Loucy (cell line): ENCODE data around the gene SIAH3.

Experiments used
- H2AFZ ChIP-seq: fragments of 200-600 bp; sonication (generic); 2 replicates; pipeline ENCODE4 v1.6.0; 2016; ENCODE audit warnings: antibody characterized with exemption, mild to moderate bottlenecking, low read length, moderate library complexity
- H3F3A ChIP-seq: fragments of 200-600 bp; 2 replicates; pipeline ENCODE4 v1.6.0; 2016; ENCODE audit warnings: antibody characterized with exemption, low read depth, mild to moderate bottlenecking
- H3K27me3 ChIP-seq: fragments of 200-600 bp; sonication (generic); 2 replicates; pipeline ENCODE4 v1.6.1; 2014; ENCODE audit warnings: low read length, mild to moderate bottlenecking; ENCODE audit not compliant: insufficient read depth, poor library complexity, severe bottlenecking
- H3K36me3 ChIP-seq: fragments of 200-600 bp; sonication (generic); 2 replicates; pipeline ENCODE4 v1.6.1; 2016; ENCODE audit warnings: low read length; ENCODE audit not compliant: insufficient read depth
- H3K4me1 ChIP-seq: fragments of 200-600 bp; sonication (generic); 2 replicates; pipeline ENCODE4 v1.5.1; 2014; ENCODE audit warnings: low read length, mild to moderate bottlenecking; ENCODE audit not compliant: insufficient read depth, poor library complexity, severe bottlenecking
- H3K4me2 ChIP-seq: fragments of 200-600 bp; sonication (generic); 2 replicates; pipeline ENCODE4 v1.6.0; 2014; ENCODE audit warnings: antibody characterized with exemption, low read length, low read depth, mild to moderate bottlenecking; ENCODE audit not compliant: poor library complexity, severe bottlenecking
- H3K4me3 ChIP-seq: fragments of 200-600 bp; sonication (generic); 2 replicates; pipeline ENCODE4 v1.5.1; 2014; ENCODE audit warnings: low read length, mild to moderate bottlenecking, mixed read lengths; ENCODE audit not compliant: poor library complexity, severe bottlenecking
- H3K79me2 ChIP-seq: fragments of 200-600 bp; sonication (generic); 2 replicates; pipeline ENCODE4 v1.6.1; 2014; ENCODE audit warnings: low read length; ENCODE audit not compliant: insufficient read depth
- H3K9ac ChIP-seq: fragments of 200-600 bp; sonication (generic); 2 replicates; pipeline ENCODE4 v1.6.0; 2014; ENCODE audit warnings: mild to moderate bottlenecking, low read depth, low read length, moderate library complexity; ENCODE audit not compliant: poor library complexity, severe bottlenecking
- H3K9me2 ChIP-seq: fragments of 200-600 bp; sonication (generic); replicated peaks from 2 replicates; pipeline ENCODE4 v1.6.1; 2016; ENCODE audit warnings: low read depth, low read length, mixed read lengths
- H3K9me3 ChIP-seq: fragments of 200-600 bp; sonication (generic); 2 replicates; pipeline ENCODE4 v1.6.1; 2014; ENCODE audit warnings: mild to moderate bottlenecking, antibody characterized with exemption, low read length, low read depth; ENCODE audit not compliant: insufficient read depth
- H4K20me1 ChIP-seq: fragments of 200-600 bp; sonication (generic); 2 replicates; pipeline ENCODE4 v1.6.0; 2014; ENCODE audit warnings: antibody characterized with exemption, low read length, mild to moderate bottlenecking; ENCODE audit not compliant: insufficient read depth, poor library complexity, severe bottlenecking
- EZH2phosphoT487 ChIP-seq: fragments of 200-600 bp; IDR thresholded peaks from 2 replicates; pipeline ENCODE4 v1.6.1; 2018; ENCODE audit warnings: antibody characterized with exemption, mild to moderate bottlenecking, moderate library complexity, borderline replicate concordance
- TF ChIP-seq, protein P1 (sequence below): fragments of 200-600 bp; sonication (generic); conservative IDR thresholded peaks from 2 replicates; pipeline ENCODE4 v1.5.1; 2014; ENCODE audit warnings: mild to moderate bottlenecking, antibody characterized with exemption, low read length

Gene SIAH3, protein sequence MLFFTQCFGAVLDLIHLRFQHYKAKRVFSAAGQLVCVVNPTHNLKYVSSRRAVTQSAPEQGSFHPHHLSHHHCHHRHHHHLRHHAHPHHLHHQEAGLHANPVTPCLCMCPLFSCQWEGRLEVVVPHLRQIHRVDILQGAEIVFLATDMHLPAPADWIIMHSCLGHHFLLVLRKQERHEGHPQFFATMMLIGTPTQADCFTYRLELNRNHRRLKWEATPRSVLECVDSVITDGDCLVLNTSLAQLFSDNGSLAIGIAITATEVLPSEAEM

DNA sequence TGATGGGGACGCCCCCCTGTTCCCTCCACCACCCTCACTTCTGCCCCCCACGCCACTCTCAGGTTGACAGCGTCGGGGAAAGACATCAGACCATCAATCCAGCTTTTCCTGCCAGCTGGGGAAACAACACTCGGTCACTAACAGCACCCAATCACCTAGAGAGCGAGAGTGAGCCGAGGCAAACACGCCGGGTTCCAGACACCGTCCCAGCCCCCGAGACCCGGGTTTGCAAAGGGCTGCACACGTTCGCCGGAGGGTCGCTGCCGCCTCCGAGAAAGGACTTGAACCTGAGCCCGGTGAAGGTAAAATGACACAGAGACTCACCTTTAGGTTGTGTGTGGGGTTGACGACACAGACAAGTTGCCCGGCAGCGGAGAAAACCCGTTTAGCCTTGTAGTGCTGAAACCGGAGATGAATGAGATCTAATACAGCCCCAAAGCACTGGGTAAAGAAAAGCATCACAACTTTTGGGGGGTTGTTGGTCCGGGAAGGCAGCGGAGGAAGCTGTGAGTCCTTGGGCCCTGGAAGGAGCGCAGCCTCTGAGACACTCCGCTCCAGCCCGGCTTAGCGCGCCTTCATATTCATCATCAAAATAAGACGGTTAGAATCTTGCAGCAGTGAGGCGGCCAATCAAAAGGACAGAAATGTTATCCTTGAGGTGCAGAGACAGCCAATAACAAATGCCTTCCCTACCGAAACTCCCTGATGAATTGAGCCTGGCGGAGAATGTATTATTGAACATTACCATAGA, at the start of gene SIAH3:
TSS of gene SIAH3 (minus strand) at position 583 of the 751 bp plus-strand sequence. CDS start at position 459, 124 bp downstream.
- Histone ChIP-seq H3K36me3 (no peaks in the 10 kb centered on the region), H3K27me3 (no peaks in the 10 kb centered on the region), H3K4me1 (peaks cover 28% of the 10 kb centered on the region), H3K9me2 (no peaks in the 10 kb centered on the region), H3K4me2 (peak within 1 kb of the TSS; percentile 15), H2AFZ (no peak within 1 kb of the TSS), H3F3A (no peaks in the 10 kb centered on the region), H3K9ac (no peak within 1 kb of the TSS), H3K9me3 (peaks cover 6% of the 10 kb centered on the region; the same call in 1 of the 2 replicates), H4K20me1 (no peaks in the 10 kb centered on the region), H3K4me3 (no peak within 1 kb of the TSS), H3K79me2 (no peaks in the 10 kb centered on the region)
- TF ChIP-seq EZH2phosphoT487: no peak
- TF ChIP-seq, protein P1, sequence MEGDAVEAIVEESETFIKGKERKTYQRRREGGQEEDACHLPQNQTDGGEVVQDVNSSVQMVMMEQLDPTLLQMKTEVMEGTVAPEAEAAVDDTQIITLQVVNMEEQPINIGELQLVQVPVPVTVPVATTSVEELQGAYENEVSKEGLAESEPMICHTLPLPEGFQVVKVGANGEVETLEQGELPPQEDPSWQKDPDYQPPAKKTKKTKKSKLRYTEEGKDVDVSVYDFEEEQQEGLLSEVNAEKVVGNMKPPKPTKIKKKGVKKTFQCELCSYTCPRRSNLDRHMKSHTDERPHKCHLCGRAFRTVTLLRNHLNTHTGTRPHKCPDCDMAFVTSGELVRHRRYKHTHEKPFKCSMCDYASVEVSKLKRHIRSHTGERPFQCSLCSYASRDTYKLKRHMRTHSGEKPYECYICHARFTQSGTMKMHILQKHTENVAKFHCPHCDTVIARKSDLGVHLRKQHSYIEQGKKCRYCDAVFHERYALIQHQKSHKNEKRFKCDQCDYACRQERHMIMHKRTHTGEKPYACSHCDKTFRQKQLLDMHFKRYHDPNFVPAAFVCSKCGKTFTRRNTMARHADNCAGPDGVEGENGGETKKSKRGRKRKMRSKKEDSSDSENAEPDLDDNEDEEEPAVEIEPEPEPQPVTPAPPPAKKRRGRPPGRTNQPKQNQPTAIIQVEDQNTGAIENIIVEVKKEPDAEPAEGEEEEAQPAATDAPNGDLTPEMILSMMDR: no peak

DNA sequence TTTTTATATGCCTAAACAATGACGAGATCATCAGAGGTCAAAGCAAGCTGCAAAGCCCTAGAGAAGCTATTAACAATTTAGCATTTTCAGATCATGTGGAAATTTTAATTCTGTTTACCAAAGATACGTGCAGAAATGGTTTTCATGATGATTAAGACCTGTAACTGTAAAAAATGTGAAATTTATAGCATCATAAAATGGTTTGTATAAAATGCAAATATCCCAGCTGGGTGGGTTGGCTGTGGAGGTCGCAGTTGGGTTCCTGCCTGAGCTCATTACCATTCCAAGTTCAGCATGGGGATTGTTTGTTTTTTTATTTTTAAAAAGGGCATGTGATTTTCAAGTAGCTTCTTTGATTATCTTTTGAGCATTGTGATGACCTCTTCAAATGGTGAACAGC, 47.9 kb upstream of the SIAH3 start:
- Histone ChIP-seq H3K79me2 (no peaks in the 10 kb centered on the region), H3K4me1 (peaks cover 25% of the 10 kb centered on the region), H3K4me2 (no peak overlapping the region), H3F3A (no peaks in the 10 kb centered on the region), H3K9ac (no peak overlapping the region), H4K20me1 (no peaks in the 10 kb centered on the region), H3K9me2 (no peaks in the 10 kb centered on the region), H3K9me3 (no peaks in the 10 kb centered on the region), H2AFZ (no peak overlapping the region), H3K36me3 (no peaks in the 10 kb centered on the region), H3K4me3 (no peak overlapping the region), H3K27me3 (no peaks in the 10 kb centered on the region)
- TF ChIP-seq, protein P1: no peak
- TF ChIP-seq EZH2phosphoT487: no peak

DNA sequence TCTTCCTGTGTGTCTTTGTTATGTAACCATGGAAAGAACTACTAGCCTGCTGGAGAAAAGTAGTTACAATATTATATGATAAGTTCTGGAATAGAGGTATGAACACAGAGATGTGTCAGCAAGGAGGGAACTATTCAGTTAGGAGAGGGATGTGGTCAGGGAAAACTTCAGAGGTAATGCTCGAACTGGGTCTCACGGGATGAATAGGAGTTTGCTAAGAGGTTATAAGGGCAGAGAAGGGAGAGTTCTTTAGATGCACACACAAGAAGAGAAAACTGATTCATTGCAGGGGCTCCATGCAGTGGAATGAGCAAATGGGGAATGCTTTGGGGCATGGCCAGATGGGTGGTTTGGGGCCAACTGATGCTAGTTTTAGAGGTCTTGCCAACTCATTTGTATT, 46.0 kb upstream of the SIAH3 start:
- Histone ChIP-seq H3K79me2 (no peaks in the 10 kb centered on the region), H3F3A (no peaks in the 10 kb centered on the region), H2AFZ (no peak overlapping the region), H3K36me3 (no peaks in the 10 kb centered on the region), H3K9ac (no peak overlapping the region), H3K4me3 (no peak overlapping the region), H4K20me1 (no peaks in the 10 kb centered on the region), H3K9me3 (no peaks in the 10 kb centered on the region), H3K4me1 (peaks cover 43% of the 10 kb centered on the region), H3K4me2 (no peak overlapping the region), H3K9me2 (no peaks in the 10 kb centered on the region), H3K27me3 (no peaks in the 10 kb centered on the region)
- no peak for TF ChIP-seq EZH2phosphoT487
- TF ChIP-seq, protein P1: no peak
